AG10803 (cell line): Measurements from ENCODE around the gene IGFBPL1.
A peak's percentile ranks its signal among the peaks of the same experiment; 100 is the strongest.

ENCODE experiments used
- DNase-seq: peaks from one replicate; pipeline ENCODE4 v3.0.0; 2010; ENCODE audit warnings: low read depth
- H3K4me3 ChIP-seq: 2 replicates; pipeline ENCODE4 v1.5.1; 2011; ENCODE audit warnings: mild to moderate bottlenecking, low read length, control low read depth
- CTCF ChIP-seq: conservative IDR thresholded peaks from 2 replicates; pipeline ENCODE4 v1.5.1; 2011; ENCODE audit warnings: mild to moderate bottlenecking, low read length, control low read depth, inconsistent platforms

IGFBPL1 gene

GRCh38 chr9:38439291-38439915 lies 15.1 kb upstream of the IGFBPL1 start:
- DNase-seq = no peak
- no peak overlapping the region for H3K4me3 ChIP-seq
- no peak for TF ChIP-seq CTCF

GRCh38 chr9:38437193-38437823 lies 13.1 kb upstream of the IGFBPL1 start:
- no peak overlapping the region for H3K4me3 ChIP-seq
- TF ChIP-seq CTCF = no peak
- DNase-seq = peak; percentile 75

DNA sequence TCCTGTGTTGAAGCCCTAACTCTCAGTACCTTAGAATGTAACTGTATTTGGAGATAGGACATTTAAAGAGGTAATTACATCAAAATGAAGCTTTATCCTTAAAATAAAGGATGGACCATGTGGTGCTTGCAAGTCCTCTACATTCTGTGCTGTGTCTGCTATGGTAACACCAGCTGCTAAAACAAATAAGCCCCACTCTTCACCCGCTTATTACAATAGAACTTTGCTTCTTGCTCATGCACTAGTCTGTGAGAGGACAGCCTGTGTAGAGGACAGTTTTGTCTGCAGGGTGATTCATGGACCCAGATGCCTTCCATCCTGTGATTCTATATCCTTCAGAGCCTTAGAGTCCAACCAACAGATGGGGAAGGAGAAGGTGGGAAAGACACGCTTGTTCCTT lies 12.5 kb upstream of the IGFBPL1 start:
- DNase-seq = no peak
- H3K4me3 ChIP-seq = no peak overlapping the region

GRCh38 chr9:38435521-38435920 lies 11.3 kb upstream of the IGFBPL1 start:
- no peak overlapping the region for H3K4me3 ChIP-seq

More for the DNA sequence above, 12.5 kb upstream of the IGFBPL1 start:
- no peak for TF ChIP-seq CTCF

GRCh38 chr9:38434853-38435252 lies 10.6 kb upstream of the IGFBPL1 start:
- TF ChIP-seq CTCF = no peak
- no peak overlapping the region for H3K4me3 ChIP-seq
- DNase-seq = peak; percentile 25

More at GRCh38 chr9:38435521-38435920, 11.3 kb upstream of the IGFBPL1 start:
- no peak for TF ChIP-seq CTCF
- peak; percentile 83 for DNase-seq

GRCh38 chr9:38434365-38434764 lies 10.1 kb upstream of the IGFBPL1 start:
- no peak overlapping the region for H3K4me3 ChIP-seq
- TF ChIP-seq CTCF = no peak
- DNase-seq = no peak

- DNase-seq = peak; percentile 46
- peak; percentile 65 for TF ChIP-seq CTCF
- no peak overlapping the region for H3K4me3 ChIP-seq
Observed at GRCh38 chr9:38432922-38433510, 8.8 kb upstream of the IGFBPL1 start.
